ENCODE data around the gene MISP.

Gene MISP

DNA sequence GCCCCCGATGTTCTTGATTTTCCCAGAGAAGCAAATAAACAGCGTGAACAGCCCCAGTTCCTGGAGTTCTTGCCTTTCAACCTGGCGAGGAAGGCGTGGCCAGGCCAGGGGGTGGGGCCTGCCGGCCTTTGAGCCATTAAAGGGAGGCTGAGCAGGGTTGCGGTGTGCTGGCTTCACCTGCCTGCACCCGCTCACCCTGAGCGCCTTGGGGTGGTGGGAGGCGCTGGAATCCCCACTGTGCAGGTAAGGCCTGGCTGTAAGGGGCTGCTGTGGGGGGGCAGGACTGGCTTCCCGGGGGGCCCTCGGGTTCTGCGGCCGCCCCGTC is 2.7 kb upstream of the MISP start:
- no peak for DNase-seq

GRCh38 chr19:749811-750210 is 1.1 kb upstream of the MISP start:
- no peak for DNase-seq

- no peak for DNase-seq
Measured at GRCh38 chr19:751501-752341, 809 bp downstream of the MISP start.

DNA sequence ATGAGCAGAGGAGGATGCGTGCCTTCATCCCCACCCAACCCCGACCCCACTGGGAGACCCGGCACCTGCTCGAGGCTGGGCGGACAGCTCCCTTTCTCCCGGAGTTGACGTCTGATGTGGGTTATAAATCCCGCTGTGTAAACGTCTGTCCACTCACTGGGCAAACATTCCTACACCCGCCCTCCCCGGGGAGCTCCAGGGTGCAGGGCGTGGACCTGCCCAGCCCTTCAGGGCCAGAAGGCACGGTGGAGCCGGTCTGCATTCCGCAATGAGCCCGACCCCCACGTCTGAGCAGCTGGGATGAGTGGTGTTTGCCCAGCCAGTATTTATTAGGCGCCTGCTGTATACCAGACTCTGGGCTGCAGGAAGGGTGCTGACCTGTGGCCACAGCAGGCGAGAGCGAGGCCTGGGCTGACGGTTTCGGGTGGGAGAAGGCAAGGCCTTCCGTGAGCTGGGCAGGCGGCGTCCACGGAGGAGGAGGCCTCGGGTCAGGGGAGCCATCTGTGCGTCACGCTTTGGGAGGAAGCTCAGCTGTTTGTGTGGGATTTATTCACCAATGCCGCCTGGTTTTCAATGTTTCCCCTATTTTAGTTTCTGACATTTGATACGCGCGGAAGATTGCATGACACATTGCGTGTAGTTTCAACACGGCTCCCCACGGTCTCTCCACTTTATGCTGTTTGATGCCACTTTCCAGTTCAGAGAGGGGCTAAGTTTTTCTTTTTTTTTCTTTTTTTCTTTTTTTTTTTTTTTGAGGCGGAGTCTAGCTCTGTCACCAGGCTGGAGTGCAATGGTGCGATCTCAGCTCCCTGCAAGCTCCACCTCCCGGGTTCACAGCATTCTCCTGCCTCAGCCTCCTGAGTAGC is 2.0 kb downstream of the MISP start:
- no peak for DNase-seq

DNA sequence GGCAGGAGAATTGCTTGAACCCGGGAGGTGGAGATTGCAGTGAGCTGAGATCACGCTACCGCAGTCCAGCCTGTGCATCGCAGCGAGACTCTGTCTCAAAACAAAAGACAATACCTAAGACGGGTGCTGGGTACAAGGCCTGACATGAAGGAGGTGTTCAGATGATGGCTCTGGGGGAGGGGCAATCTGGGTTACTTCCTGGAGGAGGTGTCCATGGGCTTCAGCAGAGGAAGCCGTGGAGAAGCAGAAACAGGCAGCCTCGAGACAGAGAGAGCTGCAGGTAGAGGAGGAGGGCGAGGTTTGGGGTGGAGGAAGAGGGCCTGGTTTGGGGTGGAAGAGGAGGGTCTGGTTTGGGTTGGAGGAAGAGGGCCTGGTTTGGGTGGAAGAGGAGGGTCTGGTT is 3.6 kb downstream of the MISP start:
- no peak for DNase-seq

- no peak for DNase-seq
Measured at GRCh38 chr19:755063-755462, 4.2 kb downstream of the MISP start.

DNA sequence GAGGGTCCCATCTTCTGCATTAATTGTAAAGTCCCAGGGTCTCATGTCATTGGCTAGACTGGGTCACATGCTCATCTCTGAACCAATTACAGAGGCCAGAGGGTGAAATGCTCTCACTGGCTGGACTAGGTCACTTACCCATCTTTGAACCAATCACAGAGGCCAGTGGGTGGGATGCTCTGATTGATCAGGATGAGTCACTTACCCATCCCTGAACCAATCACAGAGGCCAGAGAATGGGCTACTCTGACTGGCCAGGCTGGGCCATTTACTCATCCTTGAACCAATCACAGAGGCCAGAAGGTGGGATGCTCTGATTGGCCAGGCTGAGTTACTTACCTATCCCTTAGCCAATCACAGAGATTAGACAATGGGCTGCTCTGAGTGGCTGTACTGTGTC is 5.3 kb downstream of the MISP start:
- DNase-seq, result no peak

- DNase-seq, result no peak
Measured at GRCh38 chr19:756821-757688, 6.1 kb downstream of the MISP start.

DNA sequence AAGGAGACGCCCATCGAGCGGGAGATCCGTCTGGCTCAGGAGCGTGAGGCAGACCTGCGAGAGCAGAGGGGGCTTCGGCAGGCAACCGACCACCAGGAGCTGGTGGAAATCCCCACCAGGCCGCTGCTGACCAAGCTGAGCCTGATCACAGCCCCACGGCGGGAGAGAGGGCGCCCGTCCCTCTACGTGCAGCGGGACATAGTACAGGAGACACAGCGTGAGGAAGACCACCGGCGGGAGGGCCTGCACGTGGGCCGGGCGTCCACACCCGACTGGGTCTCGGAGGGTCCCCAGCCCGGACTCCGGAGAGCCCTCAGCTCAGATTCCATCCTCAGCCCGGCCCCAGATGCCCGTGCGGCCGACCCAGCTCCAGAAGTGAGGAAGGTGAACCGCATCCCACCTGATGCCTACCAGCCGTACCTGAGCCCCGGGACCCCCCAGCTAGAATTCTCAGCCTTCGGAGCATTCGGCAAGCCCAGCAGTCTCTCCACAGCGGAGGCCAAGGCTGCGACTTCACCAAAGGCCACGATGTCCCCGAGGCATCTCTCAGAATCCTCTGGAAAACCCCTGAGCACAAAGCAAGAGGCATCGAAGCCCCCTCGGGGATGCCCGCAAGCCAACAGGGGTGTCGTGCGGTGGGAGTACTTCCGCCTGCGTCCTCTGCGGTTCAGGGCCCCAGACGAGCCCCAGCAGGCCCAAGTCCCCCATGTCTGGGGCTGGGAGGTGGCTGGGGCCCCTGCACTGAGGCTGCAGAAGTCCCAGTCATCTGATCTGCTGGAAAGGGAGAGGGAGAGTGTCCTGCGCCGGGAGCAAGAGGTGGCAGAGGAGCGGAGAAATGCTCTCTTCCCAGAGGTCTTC is 7.1 kb downstream of the MISP start:
- no peak for DNase-seq

DNA sequence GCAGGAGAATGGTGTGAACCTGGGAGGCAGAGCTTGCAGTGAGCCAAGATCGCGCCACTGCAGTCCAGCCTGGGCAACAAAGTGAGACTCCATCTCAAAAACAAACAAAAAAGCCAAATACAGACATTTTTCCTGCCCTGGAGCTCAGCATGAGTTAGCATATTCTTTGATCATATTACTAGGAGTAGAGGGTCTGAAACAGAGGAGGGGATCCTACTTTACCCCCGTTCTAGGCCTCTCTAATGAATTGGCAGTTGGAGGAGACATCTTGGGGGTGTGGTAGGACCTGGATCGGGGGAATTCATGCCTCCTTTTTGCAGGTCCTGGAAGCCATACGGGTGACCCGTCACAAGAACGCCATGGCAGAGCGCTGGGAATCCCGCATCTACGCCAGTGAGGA is 12.3 kb downstream of the MISP start:
- DNase-seq, result no peak

- no peak for DNase-seq
Measured at GRCh38 chr19:763869-764268, 13.0 kb downstream of the MISP start.

DNA sequence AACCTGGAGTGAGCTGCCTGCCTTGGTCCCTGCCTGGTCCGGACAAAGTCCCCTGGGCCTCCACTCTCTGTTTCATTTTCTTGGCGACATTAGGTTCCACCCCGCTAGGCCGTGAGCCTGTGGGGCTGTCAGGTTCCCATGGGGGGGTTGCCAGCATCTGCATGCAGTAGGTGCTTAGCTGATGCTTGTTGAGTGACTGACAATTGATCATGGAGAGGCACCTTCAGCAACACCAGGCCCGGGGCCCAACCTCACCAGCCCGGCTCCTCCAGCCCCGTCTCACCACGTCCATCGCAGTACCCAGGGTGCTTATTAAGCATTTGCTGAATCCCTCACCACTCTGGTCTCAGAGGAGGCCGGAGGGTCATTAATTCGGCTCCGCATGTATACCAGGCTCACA is 13.4 kb downstream of the MISP start:
- no peak for DNase-seq

- no peak for DNase-seq
Measured at GRCh38 chr19:765179-765738, 14.3 kb downstream of the MISP start.

DNA sequence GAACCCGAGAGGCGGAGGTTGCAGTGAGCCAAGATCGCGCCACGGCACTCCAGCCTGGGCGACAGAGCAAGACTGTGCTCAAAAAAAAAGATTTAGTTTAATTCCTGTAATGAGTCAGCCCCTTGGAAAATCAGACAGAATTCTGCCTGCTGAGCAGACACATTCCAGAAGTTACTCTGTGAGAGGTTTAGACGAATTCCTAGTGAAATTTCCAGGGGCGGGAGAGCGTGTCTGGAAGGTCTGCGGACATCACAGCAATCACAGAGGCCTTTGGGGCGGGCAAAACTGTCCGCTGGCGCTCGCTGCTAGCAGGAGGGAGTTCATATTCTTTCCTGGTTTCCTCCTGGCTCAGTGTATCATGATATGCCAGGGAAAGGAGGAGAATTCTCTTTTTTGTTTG is 17.5 kb downstream of the MISP start:
- DNase-seq, result no peak

GRCh38 chr19:769616-770015 is 18.7 kb downstream of the MISP start:
- DNase-seq, result no peak

GRCh38 chr19:771332-771785 is 20.4 kb downstream of the MISP start:
- DNase-seq, result peak; percentile 17

- no peak for DNase-seq
Measured at GRCh38 chr19:772063-772462, 21.2 kb downstream of the MISP start.

DNA sequence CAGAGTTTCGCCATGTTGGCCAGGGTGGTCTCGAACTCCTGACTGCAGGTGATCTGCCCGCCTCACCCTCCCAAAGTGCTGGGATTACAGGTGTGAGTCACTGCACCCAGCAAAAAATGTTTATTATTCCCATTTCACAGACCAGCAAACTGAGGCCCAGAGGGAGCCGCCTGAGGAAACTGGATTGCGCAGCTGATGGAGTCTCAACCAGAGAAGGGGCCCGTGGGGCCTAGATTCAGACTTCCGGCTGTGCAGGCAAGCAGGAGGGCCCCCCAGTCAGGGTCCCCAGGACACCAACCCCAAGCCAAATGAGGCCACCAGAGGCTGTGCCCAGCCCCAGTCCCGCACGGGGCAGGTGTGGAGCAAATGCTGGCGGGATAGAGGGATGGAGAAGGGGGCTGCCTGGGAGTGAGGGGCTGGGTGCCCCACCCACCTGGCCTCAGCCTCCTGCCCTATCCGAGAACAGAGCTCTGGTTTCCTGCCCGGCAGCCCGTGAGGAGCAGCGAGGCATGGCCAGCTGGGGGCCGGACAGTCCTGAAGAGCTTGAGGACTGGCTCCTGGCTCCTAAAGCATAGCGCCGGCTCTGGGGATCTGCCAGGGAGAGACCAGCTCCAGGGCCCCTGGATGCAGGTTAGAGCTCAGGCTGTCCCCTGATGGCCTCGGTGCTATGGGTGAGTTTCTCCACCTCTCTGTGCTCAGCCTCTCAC is 22.0 kb downstream of the MISP start:
- no peak for DNase-seq

- no peak for DNase-seq
Measured at GRCh38 chr19:776549-776948, 25.6 kb downstream of the MISP start.

DNA sequence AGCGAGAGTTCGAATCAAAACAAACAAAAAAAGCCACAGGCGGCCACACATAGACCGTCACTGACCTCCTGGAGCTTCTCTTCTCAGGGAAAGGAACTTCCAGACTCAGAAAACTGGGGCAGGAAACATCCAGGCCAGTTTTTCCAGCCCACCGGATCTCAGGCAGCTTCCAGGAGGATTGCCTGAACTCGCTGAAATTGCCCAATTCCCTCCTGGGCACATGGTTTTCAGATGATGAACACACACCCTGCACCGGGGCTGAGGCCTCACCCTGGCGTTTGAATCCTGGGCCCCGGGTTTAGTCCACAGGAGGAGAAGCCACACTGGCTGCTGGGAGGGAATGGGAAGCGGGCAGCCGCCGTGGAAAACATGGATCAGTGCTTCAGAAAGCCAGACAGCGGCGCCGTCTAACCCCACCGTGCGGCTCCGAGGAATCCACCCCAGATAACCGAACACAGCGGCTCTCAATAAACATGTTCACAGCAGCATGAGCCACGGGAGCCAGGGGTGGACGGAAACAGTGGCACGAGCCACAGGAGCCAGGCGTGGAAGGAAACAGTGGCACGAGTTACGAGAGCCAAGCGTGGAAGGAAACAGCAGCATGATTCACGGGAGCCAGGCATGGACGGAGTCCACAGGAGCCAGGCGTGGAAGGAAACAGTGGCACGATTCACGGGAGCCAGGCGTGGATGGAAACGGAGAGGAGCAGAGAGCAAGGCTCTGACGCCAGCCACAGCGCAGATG is 28.2 kb downstream of the MISP start:
- no peak for DNase-seq

GRCh38 chr19:780935-781334 is 30.0 kb downstream of the MISP start:
- no peak for DNase-seq

Measured in activated T-cell treated with anti-CD3 and anti-CD28 coated beads for 4 hours (primary cell).